Activated naive CD8-positive, alpha-beta T cell treated with anti-CD3 and anti-CD28 coated beads, Interleukin-2, amount 50 U/mL, for 24 hours (primary cell): ENCODE measurements around the gene PPP1R3C.

Source experiments
- ATAC-seq: fragments of 150-1000 bp; cut with Tn5 transposase; one replicate; pipeline ENCODE4 v1.10.0; 2021
- DNase-seq: peaks from one replicate; pipeline ENCODE4 v3.0.0; 2021
- H3K27ac Mint-ChIP-seq: one replicate; pipeline ENCODE4 v1.8.0; 2021; ENCODE audit warnings: mild to moderate bottlenecking, mixed read lengths
- H3K27me3 Mint-ChIP-seq: one replicate; pipeline ENCODE4 v1.8.0; 2021; ENCODE audit warnings: mixed read lengths
- H3K36me3 Mint-ChIP-seq: one replicate; pipeline ENCODE4 v1.8.0; 2021; ENCODE audit warnings: low read depth, mixed read lengths
- H3K4me1 Mint-ChIP-seq: one replicate; pipeline ENCODE4 v1.8.0; 2021; ENCODE audit warnings: mixed read lengths
- H3K4me3 Mint-ChIP-seq: one replicate; pipeline ENCODE4 v1.8.0; 2021; ENCODE audit warnings: mild to moderate bottlenecking, moderate library complexity, mixed read lengths
- H3K9me3 Mint-ChIP-seq: one replicate; pipeline ENCODE4 v1.8.0; 2021; ENCODE audit warnings: mixed read lengths

PPP1R3C gene

GRCh38 chr10:91598211-91598977, 34.5 kb downstream of the PPP1R3C start:
- H3K27me3 Mint-ChIP-seq, result peaks cover 12% of the 10 kb centered on the region
- H3K4me1 Mint-ChIP-seq, result peaks cover 3% of the 10 kb centered on the region
- H3K36me3 Mint-ChIP-seq, result no peaks in the 10 kb centered on the region
- no peak for DNase-seq
- ATAC-seq, result no peak
- no peaks in the 10 kb centered on the region for H3K9me3 Mint-ChIP-seq
- H3K27ac Mint-ChIP-seq, result no peak overlapping the region
- H3K4me3 Mint-ChIP-seq, result no peak overlapping the region

DNA sequence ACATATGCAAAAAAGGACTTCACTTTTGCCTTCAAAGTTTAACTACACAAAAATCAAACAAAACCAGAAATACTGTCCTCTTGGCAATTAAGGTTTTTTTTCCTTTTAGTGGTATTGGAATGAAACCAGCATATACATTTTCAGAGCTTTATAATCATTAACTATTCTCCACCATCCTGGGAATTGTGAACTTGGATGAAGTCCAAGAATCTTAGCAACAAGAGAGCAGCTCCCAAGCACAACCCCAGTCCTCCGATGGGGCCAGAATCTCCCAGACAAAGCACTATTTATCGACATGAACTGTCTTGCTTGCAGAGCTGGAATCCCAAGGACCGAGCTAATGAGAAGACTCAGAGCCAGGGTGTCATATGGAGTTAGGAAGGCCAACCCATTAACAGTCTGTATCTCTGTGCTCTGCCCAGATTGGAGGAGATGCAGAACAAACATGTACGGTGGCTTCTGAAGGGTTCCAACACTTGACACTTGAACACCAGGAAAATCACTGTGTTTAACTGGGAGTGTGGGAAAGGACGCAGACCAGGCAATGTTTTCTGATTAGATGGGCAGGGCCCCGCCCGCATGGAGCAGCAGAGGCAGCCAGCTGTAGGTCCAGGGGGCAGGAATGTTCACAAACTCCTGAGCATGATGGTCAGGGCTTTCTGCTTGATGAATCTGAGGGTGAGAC, 35.5 kb downstream of the PPP1R3C start:
- ATAC-seq (no peak), DNase-seq (no peak)
- H3K27me3 Mint-ChIP-seq, result peaks cover 13% of the 10 kb centered on the region
- no peaks in the 10 kb centered on the region for H3K36me3 Mint-ChIP-seq
- H3K27ac Mint-ChIP-seq, result no peak overlapping the region
- H3K4me1 Mint-ChIP-seq, result peaks cover 3% of the 10 kb centered on the region
- H3K4me3 Mint-ChIP-seq, result no peak overlapping the region
- no peaks in the 10 kb centered on the region for H3K9me3 Mint-ChIP-seq

DNA sequence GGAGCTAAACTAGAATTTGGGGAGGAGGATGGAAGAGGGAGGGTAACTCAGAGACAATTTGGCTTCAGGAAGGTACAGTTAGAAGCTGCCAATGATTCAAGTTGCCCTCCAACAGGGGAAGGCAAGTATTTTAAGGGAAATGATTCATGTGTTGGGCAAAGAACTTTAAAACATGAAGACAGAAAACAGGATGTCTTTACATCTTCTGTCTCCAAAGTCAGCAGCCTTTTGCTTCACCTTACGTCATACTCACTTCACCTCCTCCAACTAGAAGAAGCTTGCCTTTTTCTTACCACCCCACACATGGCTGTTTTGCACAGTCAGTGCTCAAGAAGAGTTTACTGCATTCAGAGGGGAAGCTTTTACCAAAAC, 36.1 kb downstream of the PPP1R3C start:
- DNase-seq (no peak), ATAC-seq (no peak)
- no peaks in the 10 kb centered on the region for H3K36me3 Mint-ChIP-seq
- H3K27ac Mint-ChIP-seq, result no peak overlapping the region
- peaks cover 13% of the 10 kb centered on the region for H3K27me3 Mint-ChIP-seq
- peaks cover 3% of the 10 kb centered on the region for H3K4me1 Mint-ChIP-seq
- no peak overlapping the region for H3K4me3 Mint-ChIP-seq
- no peaks in the 10 kb centered on the region for H3K9me3 Mint-ChIP-seq

DNA sequence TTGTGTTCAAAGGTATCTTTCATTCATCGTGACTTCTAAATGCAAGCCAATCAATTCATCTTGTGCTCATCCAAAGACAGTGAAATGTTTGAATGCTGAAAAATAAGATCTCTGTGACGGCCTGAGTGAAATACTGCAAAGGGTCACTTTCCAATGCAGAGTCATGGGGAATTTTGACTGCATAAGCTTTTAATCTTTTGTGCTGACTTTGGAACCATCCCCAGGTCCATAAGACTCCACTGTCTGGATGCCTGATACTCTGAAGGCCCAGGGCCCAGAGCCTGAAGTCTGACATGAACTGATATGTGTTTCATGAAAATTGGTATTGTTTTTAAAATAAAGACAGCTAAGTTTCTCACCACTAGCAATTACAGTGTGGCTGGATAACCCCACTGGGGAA, 39.0 kb downstream of the PPP1R3C start:
- peaks cover 3% of the 10 kb centered on the region for H3K4me1 Mint-ChIP-seq
- no peak overlapping the region for H3K27ac Mint-ChIP-seq
- H3K4me3 Mint-ChIP-seq, result no peak overlapping the region
- ATAC-seq, result no peak
- H3K36me3 Mint-ChIP-seq, result no peaks in the 10 kb centered on the region
- H3K27me3 Mint-ChIP-seq, result peaks cover 9% of the 10 kb centered on the region
- H3K9me3 Mint-ChIP-seq, result no peaks in the 10 kb centered on the region
- DNase-seq, result no peak

DNA sequence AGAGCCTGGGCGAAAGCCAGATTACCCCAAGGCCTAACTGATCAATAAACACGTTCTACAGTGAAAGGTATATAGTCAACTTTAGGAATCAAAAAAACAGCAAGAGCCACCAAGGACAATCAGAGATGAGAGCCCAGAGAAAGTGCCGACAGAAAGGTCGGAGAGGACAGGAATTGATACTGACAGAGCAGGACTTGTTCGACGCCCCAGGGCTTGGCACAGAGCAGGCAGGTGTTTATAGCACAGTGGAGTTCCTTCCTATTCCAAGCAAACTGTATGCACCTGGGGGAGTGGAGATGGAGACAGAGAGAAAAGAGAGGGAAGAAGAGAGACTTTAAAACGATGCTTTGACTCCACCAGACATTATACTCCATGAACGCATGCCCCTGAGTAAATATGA, 39.5 kb downstream of the PPP1R3C start:
- Mint-ChIP-seq H3K27me3 (peaks cover 9% of the 10 kb centered on the region), H3K9me3 (no peaks in the 10 kb centered on the region), H3K36me3 (no peaks in the 10 kb centered on the region), H3K4me3 (no peak overlapping the region), H3K27ac (no peak overlapping the region), H3K4me1 (peaks cover 3% of the 10 kb centered on the region)
- ATAC-seq, result no peak
- no peak for DNase-seq

DNA sequence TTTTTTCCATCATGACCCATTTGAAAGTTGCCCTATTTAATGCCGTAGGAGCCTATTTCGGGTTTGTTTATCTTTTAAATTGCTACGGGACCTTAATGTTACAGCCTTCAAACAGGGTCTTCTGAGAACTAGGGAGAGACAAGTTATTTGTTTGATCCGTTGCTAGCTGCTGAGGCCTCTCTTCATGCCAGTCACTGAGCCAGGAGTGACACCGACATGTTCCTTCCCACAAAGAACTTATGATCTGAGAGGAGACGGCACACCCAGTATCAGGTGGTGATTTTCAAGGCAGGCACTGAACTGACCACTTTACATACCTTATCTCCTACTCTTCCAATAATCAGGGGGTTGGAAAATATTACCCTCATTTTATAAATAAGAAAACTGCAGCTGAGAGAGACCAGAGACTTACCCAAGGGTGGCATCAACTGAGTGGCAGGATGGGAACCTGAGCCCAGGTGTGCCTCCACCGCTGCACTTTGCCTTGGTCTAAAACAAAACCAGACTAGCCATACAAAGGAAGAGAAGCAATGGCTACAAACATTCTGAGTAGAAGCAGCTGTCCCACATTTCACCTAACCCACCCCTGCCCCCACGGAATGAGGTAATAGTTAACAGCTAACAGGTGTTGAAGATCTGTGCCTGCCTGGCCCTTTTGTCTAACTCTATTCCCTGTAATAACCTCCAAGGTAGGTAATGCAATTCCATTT, 40.5 kb downstream of the PPP1R3C start:
- no peaks in the 10 kb centered on the region for H3K36me3 Mint-ChIP-seq
- no peak overlapping the region for H3K27ac Mint-ChIP-seq
- H3K27me3 Mint-ChIP-seq, result peaks cover 11% of the 10 kb centered on the region
- ATAC-seq (no peak), DNase-seq (no peak)
- H3K9me3 Mint-ChIP-seq, result no peaks in the 10 kb centered on the region
- no peak overlapping the region for H3K4me3 Mint-ChIP-seq
- peaks cover 3% of the 10 kb centered on the region for H3K4me1 Mint-ChIP-seq

DNA sequence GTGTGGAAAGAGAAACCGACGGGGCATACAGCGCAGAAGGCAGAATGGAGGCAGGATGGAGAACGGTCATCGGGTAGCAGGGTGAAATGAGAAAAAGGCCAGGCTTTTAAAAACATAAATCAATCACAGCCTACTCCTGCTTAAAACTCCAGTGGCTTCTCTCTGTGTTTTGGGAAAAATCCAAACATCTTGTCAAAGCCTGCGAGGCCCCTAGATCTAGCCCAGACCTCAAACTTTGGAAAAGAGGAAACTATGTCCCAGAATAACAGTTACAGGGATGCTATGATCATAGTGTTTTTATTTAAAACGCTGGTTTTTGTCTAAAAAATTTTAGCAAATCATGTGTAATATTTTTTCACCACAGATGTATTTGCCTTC, 41.1 kb downstream of the PPP1R3C start:
- Mint-ChIP-seq H3K27me3 (peaks cover 11% of the 10 kb centered on the region), H3K4me3 (no peak overlapping the region), H3K9me3 (no peaks in the 10 kb centered on the region), H3K27ac (no peak overlapping the region), H3K4me1 (peaks cover 3% of the 10 kb centered on the region), H3K36me3 (no peaks in the 10 kb centered on the region)
- ATAC-seq (no peak), DNase-seq (no peak)

GRCh38 chr10:91590904-91591796, 41.7 kb downstream of the PPP1R3C start:
- H3K36me3 Mint-ChIP-seq, result no peaks in the 10 kb centered on the region
- no peaks in the 10 kb centered on the region for H3K9me3 Mint-ChIP-seq
- peaks cover 16% of the 10 kb centered on the region for H3K27me3 Mint-ChIP-seq
- no peak overlapping the region for H3K4me3 Mint-ChIP-seq
- H3K27ac Mint-ChIP-seq, result no peak overlapping the region
- H3K4me1 Mint-ChIP-seq, result no peaks in the 10 kb centered on the region
- no peak for DNase-seq
- no peak for ATAC-seq

- Mint-ChIP-seq H3K9me3 (no peaks in the 10 kb centered on the region), H3K27ac (no peak overlapping the region), H3K4me3 (no peak overlapping the region), H3K4me1 (no peaks in the 10 kb centered on the region), H3K27me3 (peaks cover 21% of the 10 kb centered on the region), H3K36me3 (no peaks in the 10 kb centered on the region)
- no peak for DNase-seq
- no peak for ATAC-seq
These were observed 42.5 kb downstream of the PPP1R3C start for GRCh38 chr10:91590142-91590903.

DNA sequence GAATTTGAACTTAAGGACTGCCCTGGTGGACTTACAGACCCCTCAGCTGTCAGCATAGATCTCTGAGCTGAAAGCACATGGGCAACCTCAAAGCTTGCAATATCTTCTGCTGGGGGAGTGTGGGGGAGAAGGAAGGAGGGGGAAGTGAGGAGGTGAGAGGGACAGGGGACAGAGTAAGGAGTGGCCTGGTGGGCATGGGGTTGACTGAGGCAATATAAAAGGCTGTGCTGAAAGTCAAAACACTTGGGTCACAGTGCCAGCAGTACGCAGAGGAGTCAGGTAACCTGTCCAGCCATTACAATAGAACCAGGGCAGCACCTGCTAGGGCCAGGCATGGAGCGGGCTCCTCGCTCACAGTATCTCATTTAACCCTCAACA, 43.2 kb downstream of the PPP1R3C start:
- peaks cover 25% of the 10 kb centered on the region for H3K27me3 Mint-ChIP-seq
- no peaks in the 10 kb centered on the region for H3K9me3 Mint-ChIP-seq
- no peak overlapping the region for H3K4me3 Mint-ChIP-seq
- DNase-seq (no peak), ATAC-seq (no peak)
- H3K36me3 Mint-ChIP-seq, result no peaks in the 10 kb centered on the region
- H3K4me1 Mint-ChIP-seq, result no peaks in the 10 kb centered on the region
- no peak overlapping the region for H3K27ac Mint-ChIP-seq

GRCh38 chr10:91589015-91589657, 43.7 kb downstream of the PPP1R3C start:
- no peaks in the 10 kb centered on the region for H3K36me3 Mint-ChIP-seq
- H3K4me3 Mint-ChIP-seq, result no peak overlapping the region
- no peaks in the 10 kb centered on the region for H3K9me3 Mint-ChIP-seq
- H3K27ac Mint-ChIP-seq, result no peak overlapping the region
- H3K27me3 Mint-ChIP-seq, result peaks cover 25% of the 10 kb centered on the region
- DNase-seq (no peak), ATAC-seq (no peak)
- no peaks in the 10 kb centered on the region for H3K4me1 Mint-ChIP-seq

- ATAC-seq, result no peak
- no peak overlapping the region for H3K27ac Mint-ChIP-seq
- no peaks in the 10 kb centered on the region for H3K36me3 Mint-ChIP-seq
- H3K27me3 Mint-ChIP-seq, result peaks cover 21% of the 10 kb centered on the region
- H3K9me3 Mint-ChIP-seq, result no peaks in the 10 kb centered on the region
- no peak overlapping the region for H3K4me3 Mint-ChIP-seq
- no peak for DNase-seq
- no peaks in the 10 kb centered on the region for H3K4me1 Mint-ChIP-seq
These were observed 44.9 kb downstream of the PPP1R3C start for GRCh38 chr10:91587710-91588638.

DNA sequence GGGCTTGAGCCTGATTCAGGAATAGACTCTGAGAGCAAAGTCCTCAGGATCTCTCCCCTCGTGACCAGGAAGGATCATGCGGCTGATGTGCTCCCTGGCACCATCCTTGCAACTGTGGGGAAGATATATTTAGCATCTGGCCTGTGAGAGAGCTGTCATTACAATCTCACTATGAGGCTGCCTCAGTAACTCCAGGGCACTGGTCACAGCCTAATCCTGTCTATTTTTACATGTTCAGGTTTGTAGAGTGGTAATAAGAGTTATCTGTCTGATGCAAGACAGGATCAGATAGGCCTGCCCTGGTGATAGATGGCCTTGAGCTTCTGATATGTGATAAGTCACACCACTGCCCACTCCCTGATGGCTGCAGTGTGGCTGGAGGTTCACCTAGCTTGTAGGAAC, 50.7 kb downstream of the PPP1R3C start:
- Mint-ChIP-seq H3K27me3 (peaks cover 20% of the 10 kb centered on the region), H3K4me3 (no peak overlapping the region), H3K4me1 (no peaks in the 10 kb centered on the region), H3K27ac (no peak overlapping the region), H3K36me3 (no peaks in the 10 kb centered on the region), H3K9me3 (no peaks in the 10 kb centered on the region)
- ATAC-seq (no peak), DNase-seq (no peak)
